Measurements from ENCODE around the gene GDF7. TPM values are rescaled to one million over a fixed set of nuclear protein-coding genes. Genes with fewer than 3 reads are reported as not detected.

Gene GDF7
- under 1 TPM in 1 of 2 experiments, not detected in 1; 0.02 TPM for total RNA-seq

GRCh38 chr2:20666304-20667150 is at the start of gene GDF7:
Gene GDF7, plus strand, starts transcription at chr2:20667144. Its CDS starts 96 bp downstream, at chr2:20667240.
- Mint-ChIP-seq H3K36me3 (ENCODE audit: low read depth) (no peaks in the 10 kb centered on the region), H3K9me3 (ENCODE audit: low read depth) (no peaks in the 10 kb centered on the region), H3K27me3 (peaks cover 55% of the 10 kb centered on the region), H3K27ac (no peak within 1 kb of the TSS), H3K4me3 (peak within 1 kb of the TSS; percentile 69), H3K4me1 (peaks cover 3% of the 10 kb centered on the region)
- CTCF ChIA-PET, result interaction anchor here (0.6 to 1.5 kb wide), 8 partner anchors 9 to 336 kb away, joined by 3 to 11 read pairs (median 4); no protein-coding TSS in a partner anchor
- POLR2A ChIA-PET, result no interaction called here
- ATAC-seq, result peak; percentile 23
- DNase-seq, result peak; percentile 41
- intact Hi-C loops (cut with DNase I, micrococcal nuclease), result loop anchor here (2.0 to 10.0 kb wide), 4 partner anchors 16 to 1314 kb away; partner anchors contain the start of genes LDAH (in 2 of the 2) and HS1BP3 (in 1 of the 2)

GRCh38 chr2:20617892-20618467 is 49.0 kb upstream of the GDF7 start:
- intact Hi-C loops (cut with DNase I, micrococcal nuclease), result no loop called here
- ChIA-PET CTCF (interaction anchor here (1.1 kb wide), 2 partner anchors 17 to 174 kb away, joined by 3 read pairs; no protein-coding TSS in a partner anchor), POLR2A (no interaction called here)
- no peaks in the 10 kb centered on the region for H3K9me3 Mint-ChIP-seq (ENCODE audit: low read depth)
- no peak overlapping the region for H3K4me3 Mint-ChIP-seq
- H3K36me3 Mint-ChIP-seq (ENCODE audit: low read depth), result peaks cover 5% of the 10 kb centered on the region
- H3K4me1 Mint-ChIP-seq, result no peaks in the 10 kb centered on the region
- no peak overlapping the region for H3K27ac Mint-ChIP-seq
- no peaks in the 10 kb centered on the region for H3K27me3 Mint-ChIP-seq
- DNase-seq (peak; percentile 8), ATAC-seq (no peak)

GRCh38 chr2:20618468-20618885 is 48.5 kb upstream of the GDF7 start:
- ChIA-PET CTCF (interaction anchor here (1.1 kb wide), 2 partner anchors 16 to 174 kb away, joined by 3 read pairs; no protein-coding TSS in a partner anchor), POLR2A (interaction anchor here (0.5 kb wide), 1 partner anchor 527 kb away, joined by 5 read pairs; no protein-coding TSS in a partner anchor)
- Mint-ChIP-seq H3K27me3 (no peaks in the 10 kb centered on the region), H3K4me1 (no peaks in the 10 kb centered on the region), H3K9me3 (ENCODE audit: low read depth) (no peaks in the 10 kb centered on the region), H3K27ac (no peak overlapping the region), H3K4me3 (no peak overlapping the region), H3K36me3 (ENCODE audit: low read depth) (peaks cover 5% of the 10 kb centered on the region)
- peak; percentile 1 for DNase-seq
- no peak for ATAC-seq
- intact Hi-C loops (cut with DNase I, micrococcal nuclease), result no loop called here

- H3K27me3 Mint-ChIP-seq, result no peaks in the 10 kb centered on the region
- CTCF ChIA-PET, result interaction anchor here (1.1 kb wide), 1 partner anchor 16 kb away, joined by 3 read pairs; no protein-coding TSS in a partner anchor
These were observed 47.9 kb upstream of the GDF7 start for GRCh38 chr2:20618886-20619521.

GRCh38 chr2:20619624-20620024 is 47.3 kb upstream of the GDF7 start:
- DNase-seq (peak; percentile 1), ATAC-seq (no peak)
- POLR2A ChIA-PET, result no interaction called here
- intact Hi-C loops (cut with DNase I, micrococcal nuclease), result no loop called here
- Mint-ChIP-seq H3K27me3 (no peaks in the 10 kb centered on the region), H3K27ac (no peak overlapping the region), H3K4me1 (no peaks in the 10 kb centered on the region), H3K9me3 (ENCODE audit: low read depth) (no peaks in the 10 kb centered on the region), H3K4me3 (no peak overlapping the region), H3K36me3 (ENCODE audit: low read depth) (peaks cover 5% of the 10 kb centered on the region)
- CTCF ChIA-PET, result no interaction called here

More at GRCh38 chr2:20618886-20619521, 47.9 kb upstream of the GDF7 start:
- DNase-seq, result peak; percentile 3
- H3K4me1 Mint-ChIP-seq, result no peaks in the 10 kb centered on the region
- H3K9me3 Mint-ChIP-seq (ENCODE audit: low read depth), result no peaks in the 10 kb centered on the region
- H3K4me3 Mint-ChIP-seq, result no peak overlapping the region
- POLR2A ChIA-PET, result interaction anchor here (0.5 kb wide), 1 partner anchor 528 kb away, joined by 5 read pairs; no protein-coding TSS in a partner anchor
- peaks cover 5% of the 10 kb centered on the region for H3K36me3 Mint-ChIP-seq (ENCODE audit: low read depth)
- no peak for ATAC-seq
- no peak overlapping the region for H3K27ac Mint-ChIP-seq
- intact Hi-C loops (cut with DNase I, micrococcal nuclease), result no loop called here

GRCh38 chr2:20620271-20620681 is 46.7 kb upstream of the GDF7 start:
- H3K4me3 Mint-ChIP-seq, result no peak overlapping the region
- peaks cover 5% of the 10 kb centered on the region for H3K36me3 Mint-ChIP-seq (ENCODE audit: low read depth)
- H3K4me1 Mint-ChIP-seq, result no peaks in the 10 kb centered on the region
- ATAC-seq (no peak), DNase-seq (no peak)
- H3K9me3 Mint-ChIP-seq (ENCODE audit: low read depth), result no peaks in the 10 kb centered on the region
- no peaks in the 10 kb centered on the region for H3K27me3 Mint-ChIP-seq
- ChIA-PET CTCF (no interaction called here), POLR2A (no interaction called here)
- intact Hi-C loops (cut with DNase I, micrococcal nuclease), result no loop called here
- H3K27ac Mint-ChIP-seq, result no peak overlapping the region

GRCh38 chr2:20620696-20621365 is 46.1 kb upstream of the GDF7 start:
- Mint-ChIP-seq H3K36me3 (ENCODE audit: low read depth) (peaks cover 5% of the 10 kb centered on the region), H3K27me3 (no peaks in the 10 kb centered on the region), H3K4me3 (no peak overlapping the region), H3K9me3 (ENCODE audit: low read depth) (no peaks in the 10 kb centered on the region), H3K27ac (no peak overlapping the region), H3K4me1 (no peaks in the 10 kb centered on the region)
- DNase-seq (no peak), ATAC-seq (no peak)
- POLR2A ChIA-PET, result no interaction called here
- CTCF ChIA-PET, result interaction anchor here (0.7 kb wide), 1 partner anchor 34 kb away, joined by 5 read pairs; no protein-coding TSS in a partner anchor
- intact Hi-C loops (cut with DNase I, micrococcal nuclease), result no loop called here

- POLR2A ChIA-PET, result no interaction called here
- intact Hi-C loops (cut with DNase I, micrococcal nuclease), result no loop called here
- no peak overlapping the region for H3K27ac Mint-ChIP-seq
- ATAC-seq (no peak), DNase-seq (no peak)
- no peaks in the 10 kb centered on the region for H3K27me3 Mint-ChIP-seq
- CTCF ChIA-PET, result interaction anchor here (0.7 kb wide), 1 partner anchor 35 kb away, joined by 5 read pairs; no protein-coding TSS in a partner anchor
- H3K4me3 Mint-ChIP-seq, result no peak overlapping the region
- no peaks in the 10 kb centered on the region for H3K9me3 Mint-ChIP-seq (ENCODE audit: low read depth)
- peaks cover 5% of the 10 kb centered on the region for H3K36me3 Mint-ChIP-seq (ENCODE audit: low read depth)
- no peaks in the 10 kb centered on the region for H3K4me1 Mint-ChIP-seq
These were observed 45.3 kb upstream of the GDF7 start for GRCh38 chr2:20621366-20622295.

GRCh38 chr2:20622296-20622686 is 44.7 kb upstream of the GDF7 start:
- DNase-seq, result no peak
- H3K27ac Mint-ChIP-seq, result no peak overlapping the region
- H3K9me3 Mint-ChIP-seq (ENCODE audit: low read depth), result no peaks in the 10 kb centered on the region
- peaks cover 5% of the 10 kb centered on the region for H3K36me3 Mint-ChIP-seq (ENCODE audit: low read depth)
- H3K4me3 Mint-ChIP-seq, result no peak overlapping the region
- ChIA-PET POLR2A (no interaction called here), CTCF (no interaction called here)
- intact Hi-C loops (cut with DNase I, micrococcal nuclease), result no loop called here
- no peaks in the 10 kb centered on the region for H3K4me1 Mint-ChIP-seq
- ATAC-seq, result no peak
- H3K27me3 Mint-ChIP-seq, result no peaks in the 10 kb centered on the region

- ChIA-PET CTCF (no interaction called here), POLR2A (no interaction called here)
- DNase-seq (no peak), ATAC-seq (no peak)
- no peaks in the 10 kb centered on the region for H3K27me3 Mint-ChIP-seq
- H3K9me3 Mint-ChIP-seq (ENCODE audit: low read depth), result no peaks in the 10 kb centered on the region
- no peak overlapping the region for H3K4me3 Mint-ChIP-seq
- no peaks in the 10 kb centered on the region for H3K4me1 Mint-ChIP-seq
- H3K27ac Mint-ChIP-seq, result no peak overlapping the region
- intact Hi-C loops (cut with DNase I, micrococcal nuclease), result no loop called here
- peaks cover 5% of the 10 kb centered on the region for H3K36me3 Mint-ChIP-seq (ENCODE audit: low read depth)
These were observed 44.2 kb upstream of the GDF7 start for GRCh38 chr2:20622731-20623130.

Data from activated CD4-positive, alpha-beta T cell treated with anti-CD3 and anti-CD28 coated beads for 36 hours (primary cell).